Lower leg skin (tissue), 3 donors: ENCODE measurements around the gene TAF4B.

Experiments used
- CTCF ChIP-seq, 3 donors: fragments of 450-650 bp; IDR thresholded peaks; one replicate each; pipeline ENCODE4 v1.5.1; 2016; ENCODE audit warnings: antibody characterized with exemption in 3 of 3, mild to moderate bottlenecking in 3 of 3, moderate library complexity in 2 of 3
- POLR2A ChIP-seq, 2 donors: fragments of 450-650 bp; IDR thresholded peaks; one replicate each; pipeline ENCODE4 v1.6.1; 2016 to 2017; ENCODE audit warnings: antibody characterized with exemption in 2 of 2, mild to moderate bottlenecking in 1 of 2, moderate library complexity in 1 of 2

GRCh38 chr18:26183395-26184112, 42.7 kb upstream of the TAF4B start:
- TF ChIP-seq CTCF (IDR thresholded peaks at IDR 0.05) = no peak
- no peak for TF ChIP-seq POLR2A (IDR thresholded peaks at IDR 0.05)
